Stimulated activated CD8-positive, alpha-beta memory T cell treated with anti-CD3 and anti-CD28 coated beads, Interleukin-7, amount 100 ng/mL, for 4 hours (primary cell): ENCODE results near the gene FKBP1B.
"Not testable (repeated sequence)": the region's sequence is repeated elsewhere in the genome, so short reads cannot be mapped to it uniquely, and the experiment has no call there.

Source experiments
- DNase-seq, 2 donors: peaks; one replicate each; pipeline ENCODE4 v3.0.0-alpha.2; 2020; ENCODE audit warnings: low read depth in 2 of 2

The FKBP1B gene

GRCh38 chr2:24022324-24022974 is 27.1 kb upstream of the FKBP1B start:
- DNase-seq: no peak

DNA sequence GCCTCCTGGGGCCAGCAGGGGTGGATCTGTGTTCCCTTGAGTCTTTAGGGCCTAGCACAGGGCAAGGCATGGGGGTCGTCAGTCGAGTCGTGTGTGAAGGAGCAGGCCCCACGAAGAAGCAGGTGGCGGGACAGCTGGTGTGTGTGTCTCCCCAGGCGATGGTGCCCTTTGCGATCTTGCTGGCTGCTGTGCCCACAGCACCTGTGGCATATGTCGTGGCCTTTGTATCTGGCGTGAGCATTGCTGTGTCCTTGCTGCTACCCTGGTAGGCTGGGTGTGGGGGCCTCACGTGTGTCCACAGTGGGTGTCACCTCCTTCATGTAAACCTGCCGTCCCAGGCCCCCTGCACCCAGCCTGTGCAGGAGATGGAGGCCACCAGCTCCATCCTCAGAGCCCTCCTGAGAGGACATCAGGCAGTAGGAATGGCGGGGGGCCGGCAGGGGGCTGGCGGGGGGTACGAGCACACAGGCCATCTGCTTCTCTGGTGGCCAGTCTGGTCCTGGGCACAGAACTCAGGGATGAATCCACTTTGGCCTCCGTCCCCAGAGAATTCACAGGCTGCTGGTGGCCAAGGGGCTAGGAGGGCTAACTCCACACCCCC is 26.5 kb upstream of the FKBP1B start:
- no peak for DNase-seq

DNA sequence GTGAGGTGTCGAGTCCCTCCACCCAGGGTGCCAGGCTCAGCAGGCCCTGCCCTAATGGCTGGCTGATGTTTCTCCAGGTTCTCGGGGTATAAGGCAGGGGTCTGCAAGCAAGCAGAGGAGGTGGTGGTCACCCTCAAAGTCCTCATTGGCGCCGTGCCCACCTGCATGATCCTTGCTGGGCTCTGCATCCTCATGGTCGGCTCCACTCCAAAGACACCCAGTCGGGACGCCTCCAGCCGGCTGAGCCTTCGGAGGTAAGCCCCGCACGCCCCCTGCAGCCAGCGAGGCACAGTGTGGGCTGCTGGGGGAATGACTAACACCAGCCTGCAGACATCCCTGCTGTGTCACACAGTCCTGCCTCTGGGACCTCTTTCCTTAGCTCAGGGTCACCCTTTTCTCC is 25.5 kb upstream of the FKBP1B start:
- DNase-seq: no peak

DNA sequence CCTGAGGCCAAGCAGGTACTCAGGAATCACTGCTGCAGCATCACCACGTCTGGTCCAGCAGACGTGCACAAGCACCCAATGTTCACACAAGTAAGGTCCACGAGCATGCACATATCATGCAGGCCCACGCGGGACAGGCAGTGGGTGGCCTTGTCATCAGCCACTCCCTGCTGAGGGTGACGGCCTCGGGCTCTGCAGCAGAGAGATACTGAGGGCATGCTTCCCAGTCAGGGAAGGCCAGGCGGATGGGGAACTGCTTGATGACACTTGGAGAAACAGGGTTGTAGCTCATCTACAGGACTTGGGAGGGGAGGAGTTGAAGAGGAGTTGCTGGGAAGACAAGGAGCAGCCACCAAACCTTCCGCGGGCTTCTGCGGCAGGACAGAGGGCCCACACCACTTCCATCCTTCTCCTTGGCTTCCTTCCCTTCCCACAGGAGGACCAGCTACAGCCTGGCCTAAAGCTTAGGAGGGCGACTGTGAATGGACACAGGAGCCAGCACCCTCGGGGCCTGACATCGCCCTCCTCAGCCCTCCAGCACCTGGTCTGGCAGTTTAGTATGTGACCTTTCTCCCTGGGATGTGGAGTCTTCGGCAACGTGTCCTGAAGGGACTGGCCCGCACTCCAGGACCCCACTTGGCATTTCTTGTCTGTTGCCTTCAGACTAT is 24.4 kb upstream of the FKBP1B start:
- no peak for DNase-seq

GRCh38 chr2:24026233-24026632 is 23.3 kb upstream of the FKBP1B start:
- DNase-seq: no peak

GRCh38 chr2:24038786-24039499 is 10.6 kb upstream of the FKBP1B start:
- no peak for DNase-seq

- DNase-seq: no peak
Measured at GRCh38 chr2:24040511-24040910, 9.0 kb upstream of the FKBP1B start.

GRCh38 chr2:24043133-24043532 is 6.4 kb upstream of the FKBP1B start:
- DNase-seq: not testable (repeated sequence)

- no peak for DNase-seq
Measured at GRCh38 chr2:24045511-24046508, 3.7 kb upstream of the FKBP1B start.

DNA sequence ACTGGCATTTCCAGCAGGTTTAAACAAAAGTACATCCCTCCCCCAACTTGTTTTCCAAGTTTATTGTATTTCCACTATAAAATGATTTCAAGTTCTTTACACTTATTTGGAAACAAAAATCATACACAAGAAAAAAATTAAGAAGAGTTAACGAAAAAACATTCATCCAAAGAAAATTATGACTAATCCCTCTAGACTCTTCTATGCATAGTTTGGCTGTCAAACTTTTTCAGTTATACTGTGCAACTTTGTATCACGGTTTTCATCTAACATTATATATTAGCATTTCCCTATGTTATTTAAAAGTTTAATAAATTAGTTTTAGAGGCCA is 3.0 kb upstream of the FKBP1B start:
- DNase-seq: no peak

- DNase-seq: peak; percentile 91 to 94
Measured at GRCh38 chr2:24046930-24047702, 2.4 kb upstream of the FKBP1B start, which contains the start of gene WDCP. Gene WDCP (minus strand): TSS chr2:24047391. CDS start chr2:24039494, 7,897 bp downstream.

GRCh38 chr2:24047703-24048033 is 1.9 kb upstream of the FKBP1B start:
- DNase-seq: no peak

DNA sequence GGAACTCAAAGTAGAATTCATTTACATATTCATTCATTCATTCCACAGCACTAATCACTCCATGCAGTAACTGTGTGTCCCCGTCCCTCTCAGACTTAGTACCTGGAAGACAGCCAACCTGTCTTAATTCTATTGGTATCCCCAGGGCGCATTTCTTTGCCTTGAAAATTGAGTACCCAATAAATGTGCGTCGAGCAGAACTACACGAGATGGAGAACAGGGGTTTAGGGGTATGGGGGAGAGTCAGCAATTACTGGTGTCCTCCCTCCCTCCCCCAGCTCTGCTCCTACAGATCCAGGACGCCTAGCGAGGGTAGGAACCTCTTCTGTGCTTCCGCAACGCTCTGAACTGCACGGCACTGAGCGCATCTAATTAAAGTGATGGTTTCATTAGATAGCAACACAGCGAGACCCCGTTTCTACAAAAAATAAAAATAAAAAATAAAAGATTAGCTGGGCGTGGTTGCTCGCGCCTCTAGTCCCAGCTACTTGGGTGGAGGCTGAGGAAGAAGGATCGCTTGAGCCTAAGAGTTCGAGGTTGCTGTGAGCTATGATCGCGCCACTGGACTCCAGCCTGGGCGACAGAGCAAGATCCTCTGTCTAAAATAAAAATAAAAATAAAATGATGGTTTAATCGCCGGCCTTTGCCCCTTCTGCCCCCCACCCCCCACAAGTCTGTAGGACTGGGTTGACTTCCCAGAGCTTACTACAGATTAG is 614 bp upstream of the FKBP1B start:
- no peak for DNase-seq

GRCh38 chr2:24050041-24050979 is 769 bp downstream of the FKBP1B start:
- peak in 1 of 2 donors; percentile 3 for DNase-seq

DNA sequence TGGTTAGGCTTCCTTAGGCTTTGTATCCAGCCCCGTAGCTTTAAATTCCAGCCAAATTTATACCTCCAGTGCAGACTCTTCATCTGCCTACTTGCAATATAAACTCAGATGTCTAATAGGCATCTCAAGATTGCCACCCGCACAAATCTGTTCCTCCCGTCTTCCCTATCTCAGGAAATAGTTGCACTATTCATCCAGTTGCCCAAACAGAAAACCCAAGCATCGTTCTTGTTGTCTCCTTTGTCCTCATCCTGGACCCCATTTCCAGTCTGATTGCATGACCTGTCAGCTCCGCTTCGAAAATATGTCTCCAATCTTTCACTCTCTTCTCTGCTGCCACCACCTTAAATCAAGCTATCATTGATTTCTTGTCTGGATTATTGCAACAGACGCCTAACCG is 2.3 kb downstream of the FKBP1B start:
- DNase-seq: no peak

- no peak for DNase-seq
Measured at GRCh38 chr2:24052951-24053350, 3.4 kb downstream of the FKBP1B start.

DNA sequence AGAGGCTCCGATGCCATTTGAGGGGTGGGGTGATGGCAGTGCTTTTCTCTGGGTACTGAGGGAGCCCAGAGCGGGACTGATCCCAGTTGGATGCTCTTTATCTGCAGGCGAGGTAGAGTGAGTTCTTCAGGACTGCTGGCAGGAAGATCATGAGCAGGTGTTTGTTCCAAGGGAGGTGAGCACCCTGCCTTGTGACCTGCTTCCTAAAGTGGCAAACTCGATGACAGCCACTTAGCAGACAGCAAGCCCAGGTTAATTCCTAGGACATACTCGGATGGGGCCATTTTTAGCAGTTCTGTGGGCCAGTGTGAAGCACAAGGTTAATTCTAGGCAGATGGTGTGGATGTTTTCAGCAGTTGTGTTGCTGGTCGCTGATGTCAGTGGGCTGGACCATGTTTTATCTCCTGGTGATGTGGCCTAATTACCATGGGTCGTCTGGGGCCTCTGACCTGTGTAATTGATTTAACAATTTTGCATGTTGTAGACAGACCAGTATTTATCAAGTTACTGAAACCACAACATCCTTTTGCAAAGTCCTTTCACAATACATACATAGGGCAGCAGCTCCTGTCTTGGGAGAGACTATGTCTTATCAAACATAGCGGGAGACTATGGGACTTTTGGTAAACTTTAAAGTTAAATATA is 4.9 kb downstream of the FKBP1B start:
- DNase-seq: no peak

- DNase-seq: no peak
Measured at GRCh38 chr2:24055750-24056149, 6.2 kb downstream of the FKBP1B start.
